AG09309 (cell line): ENCODE measurements around the gene DNM3.

Experiments used
- DNase-seq: peaks from one replicate; pipeline ENCODE4 v3.0.0-alpha.2; 2010; ENCODE audit warnings: low read depth
- H3K4me3 ChIP-seq: 2 replicates; pipeline ENCODE4 v1.5.1; 2011; ENCODE audit warnings: mild to moderate bottlenecking, low read depth, low read length, moderate library complexity; ENCODE audit not compliant: control insufficient read depth
- CTCF ChIP-seq: IDR thresholded peaks from 2 replicates; pipeline ENCODE4 v1.5.1; 2011; ENCODE audit warnings: mild to moderate bottlenecking, low read depth, low read length, inconsistent platforms; ENCODE audit not compliant: insufficient read depth, control insufficient read depth; ENCODE audit errors: missing control alignments

The DNM3 gene

GRCh38 chr1:172245788-172246187 lies 404.5 kb downstream of the DNM3 start:
- no peak overlapping the region for H3K4me3 ChIP-seq
- TF ChIP-seq CTCF: no peak
- DNase-seq: no peak

GRCh38 chr1:172246521-172247390 lies 405.5 kb downstream of the DNM3 start:
- DNase-seq: no peak
- H3K4me3 ChIP-seq: no peak overlapping the region
- TF ChIP-seq CTCF: no peak

GRCh38 chr1:172251486-172251885 lies 410.2 kb downstream of the DNM3 start:
- H3K4me3 ChIP-seq: no peak overlapping the region
- no peak for DNase-seq

GRCh38 chr1:172252321-172252720 lies 411.0 kb downstream of the DNM3 start:
- no peak for DNase-seq
- TF ChIP-seq CTCF: no peak
- no peak overlapping the region for H3K4me3 ChIP-seq

More at GRCh38 chr1:172251486-172251885, 410.2 kb downstream of the DNM3 start:
- no peak for TF ChIP-seq CTCF

GRCh38 chr1:172252958-172253357 lies 411.7 kb downstream of the DNM3 start:
- no peak overlapping the region for H3K4me3 ChIP-seq
- TF ChIP-seq CTCF: no peak
- no peak for DNase-seq

- DNase-seq: peak; percentile 65
- TF ChIP-seq CTCF: no peak
- H3K4me3 ChIP-seq: no peak overlapping the region
Observed at GRCh38 chr1:172254521-172255222, 413.4 kb downstream of the DNM3 start.

GRCh38 chr1:172255223-172255560 lies 413.9 kb downstream of the DNM3 start:
- DNase-seq: no peak
- no peak for TF ChIP-seq CTCF
- H3K4me3 ChIP-seq: no peak overlapping the region
